Astrocyte of the cerebellum (primary cell): ENCODE data around the gene JMJD1C.
"Not testable (repeated sequence)": the region's sequence is repeated elsewhere in the genome, so short reads cannot be mapped to it uniquely, and the experiment has no call there.

Experiments used
- DNase-seq: peaks from one replicate; pipeline ENCODE4 v3.0.0-alpha.2; 2011; ENCODE audit warnings: low read depth
- H3K4me3 ChIP-seq: 2 replicates; pipeline ENCODE4 v1.5.1; 2011; ENCODE audit warnings: mild to moderate bottlenecking, low read depth, low read length, moderate library complexity
- in situ Hi-C: cut with HindIII; loops from 2 replicates; pipeline ENCODE4 v1.10.0; 2017; ENCODE audit warnings: low sequenced_read_pairs
- TF ChIP-seq, protein P1 (sequence below): IDR thresholded peaks from 2 replicates; pipeline ENCODE4 v1.5.1; 2012; ENCODE audit warnings: low read length, low read depth, moderate library complexity, mild to moderate bottlenecking; ENCODE audit errors: missing control alignments

The JMJD1C gene

DNA sequence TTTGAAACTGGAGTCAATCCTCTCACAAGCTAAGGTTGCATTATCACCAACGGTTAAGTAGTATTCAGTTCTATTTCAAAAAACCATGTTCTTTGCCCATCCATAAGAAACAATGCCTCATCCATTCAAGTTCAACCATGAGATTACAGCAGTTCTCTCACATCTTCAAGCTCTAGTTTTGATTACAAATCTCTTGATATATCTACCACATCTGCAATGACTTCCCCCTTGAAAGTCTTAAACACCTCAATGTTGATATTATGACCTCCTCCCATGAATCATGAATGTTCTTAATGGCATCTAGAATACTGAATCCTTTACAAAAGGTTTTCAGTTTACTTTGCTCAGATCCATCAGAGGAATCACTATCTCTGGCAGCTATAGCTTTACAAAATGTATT lies 81.8 kb downstream of the JMJD1C start:
- no peak overlapping the region for H3K4me3 ChIP-seq
- no peak for DNase-seq
- in situ Hi-C loops, result no loop called here
- TF ChIP-seq, protein P1, sequence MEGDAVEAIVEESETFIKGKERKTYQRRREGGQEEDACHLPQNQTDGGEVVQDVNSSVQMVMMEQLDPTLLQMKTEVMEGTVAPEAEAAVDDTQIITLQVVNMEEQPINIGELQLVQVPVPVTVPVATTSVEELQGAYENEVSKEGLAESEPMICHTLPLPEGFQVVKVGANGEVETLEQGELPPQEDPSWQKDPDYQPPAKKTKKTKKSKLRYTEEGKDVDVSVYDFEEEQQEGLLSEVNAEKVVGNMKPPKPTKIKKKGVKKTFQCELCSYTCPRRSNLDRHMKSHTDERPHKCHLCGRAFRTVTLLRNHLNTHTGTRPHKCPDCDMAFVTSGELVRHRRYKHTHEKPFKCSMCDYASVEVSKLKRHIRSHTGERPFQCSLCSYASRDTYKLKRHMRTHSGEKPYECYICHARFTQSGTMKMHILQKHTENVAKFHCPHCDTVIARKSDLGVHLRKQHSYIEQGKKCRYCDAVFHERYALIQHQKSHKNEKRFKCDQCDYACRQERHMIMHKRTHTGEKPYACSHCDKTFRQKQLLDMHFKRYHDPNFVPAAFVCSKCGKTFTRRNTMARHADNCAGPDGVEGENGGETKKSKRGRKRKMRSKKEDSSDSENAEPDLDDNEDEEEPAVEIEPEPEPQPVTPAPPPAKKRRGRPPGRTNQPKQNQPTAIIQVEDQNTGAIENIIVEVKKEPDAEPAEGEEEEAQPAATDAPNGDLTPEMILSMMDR, result no peak

DNA sequence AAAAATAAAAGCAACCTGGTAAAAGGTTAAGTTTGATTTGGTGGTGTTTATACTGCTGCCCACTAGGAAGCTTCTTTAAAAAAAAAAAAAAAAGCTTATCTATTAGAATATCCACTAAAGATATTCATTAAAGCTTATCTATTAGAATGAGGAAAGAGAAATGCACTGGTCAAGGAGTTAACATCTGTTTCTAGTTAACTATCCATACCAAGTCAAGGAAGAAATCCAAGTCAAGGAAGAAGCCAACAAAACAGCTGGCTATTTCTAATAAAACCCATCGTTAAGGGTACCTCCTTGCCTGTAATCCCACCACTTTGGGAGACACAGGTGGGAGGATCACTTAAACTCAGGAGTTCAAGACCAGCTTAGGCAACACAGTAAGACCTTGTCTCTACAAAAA lies 82.6 kb downstream of the JMJD1C start:
- no peak overlapping the region for H3K4me3 ChIP-seq
- no peak for DNase-seq
- in situ Hi-C loops, result no loop called here
- TF ChIP-seq, protein P1, result no peak

DNA sequence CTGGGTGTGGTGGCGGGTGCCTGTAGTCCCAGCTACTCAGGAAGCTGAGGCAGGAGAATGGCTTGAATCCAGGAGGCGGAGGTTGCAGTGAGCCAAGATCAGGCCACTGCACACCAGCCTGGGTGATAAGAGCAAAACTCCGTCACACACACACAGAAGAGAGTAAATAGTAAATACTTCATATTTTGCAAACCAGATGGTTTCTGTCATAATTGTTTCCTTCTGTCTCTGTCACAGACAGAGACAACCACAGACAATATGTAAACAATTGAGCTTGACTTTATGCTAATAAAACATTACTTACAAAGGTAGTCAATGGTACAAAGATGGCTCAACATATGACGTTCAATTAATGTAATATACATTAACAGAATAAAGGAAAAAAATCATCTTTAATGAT lies 83.7 kb downstream of the JMJD1C start:
- TF ChIP-seq, protein P1, result no peak
- in situ Hi-C loops, result no loop called here
- no peak for DNase-seq
- H3K4me3 ChIP-seq, result no peak overlapping the region

DNA sequence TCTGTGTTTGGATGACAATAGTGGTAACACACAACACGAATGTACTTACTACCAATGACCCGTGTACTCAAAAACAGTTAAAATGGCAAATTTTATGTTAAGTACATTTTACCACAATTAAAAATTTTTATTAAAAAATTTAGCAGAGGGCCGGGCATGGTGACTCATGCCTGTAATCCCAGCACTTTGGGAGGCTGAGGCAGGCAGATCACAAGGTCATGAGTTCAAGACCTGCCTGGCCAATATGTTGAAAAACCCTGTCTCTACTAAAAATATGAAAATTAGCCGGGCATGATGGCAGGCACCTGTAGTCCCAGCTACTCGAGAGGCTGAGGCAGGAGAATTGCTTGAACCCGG lies 88.5 kb downstream of the JMJD1C start:
- in situ Hi-C loops, DNase-seq, H3K4me3 ChIP-seq: not testable (repeated sequence)

DNA sequence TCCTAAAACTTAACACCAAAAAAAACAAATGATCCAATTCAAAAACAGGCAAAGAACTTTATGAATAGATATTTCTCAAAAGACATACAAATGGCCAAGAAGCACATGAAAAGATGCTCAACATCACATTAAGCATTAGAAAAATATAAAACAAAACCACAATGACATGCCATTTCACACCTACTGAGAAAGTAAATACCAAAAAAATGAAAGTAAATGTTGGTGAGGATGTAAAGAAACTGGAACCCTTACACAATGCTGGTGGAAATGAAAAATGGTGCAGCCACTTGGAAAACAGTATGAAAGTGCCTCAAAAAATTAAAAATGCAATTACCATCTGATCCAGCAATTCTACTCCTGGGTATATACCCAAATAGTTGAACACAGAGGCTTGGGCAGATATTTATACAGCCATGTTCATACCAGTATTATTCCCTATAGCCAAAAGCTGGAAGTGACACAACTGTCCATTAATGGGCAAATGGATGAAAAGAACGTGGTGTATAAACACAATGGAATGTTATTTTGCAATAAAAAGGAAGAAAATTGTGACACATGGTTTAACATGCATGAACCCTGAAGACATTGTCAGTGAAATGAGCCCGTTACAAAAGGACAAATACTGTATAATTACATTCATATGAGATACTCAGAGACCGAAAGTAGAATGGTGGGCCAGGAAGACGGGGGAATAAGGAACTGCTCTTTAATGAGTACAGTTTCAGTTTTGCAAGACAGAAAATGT lies 89.0 kb downstream of the JMJD1C start:
- H3K4me3 ChIP-seq, result no peak overlapping the region
- DNase-seq, result no peak
- TF ChIP-seq, protein P1, result no peak
- in situ Hi-C loops, result no loop called here

DNA sequence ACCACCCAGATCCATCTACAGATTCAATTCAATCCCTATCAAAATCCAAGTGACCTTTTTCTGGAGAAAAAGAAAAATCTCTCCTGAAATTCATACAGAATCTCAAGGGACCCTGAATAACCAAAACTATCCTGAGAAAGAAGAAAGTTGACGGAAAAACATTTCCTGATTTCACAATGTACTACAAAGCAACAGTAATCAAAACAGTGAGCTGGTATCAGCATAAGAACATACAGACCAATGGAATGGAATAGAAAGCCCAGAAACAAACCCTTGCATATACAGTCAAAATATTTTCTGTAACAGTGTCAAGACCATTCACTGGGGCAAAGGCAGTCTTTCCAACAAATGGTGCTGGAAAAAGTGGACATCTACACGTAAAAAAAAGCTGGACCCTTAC lies 89.9 kb downstream of the JMJD1C start:
- TF ChIP-seq, protein P1, result no peak
- in situ Hi-C loops, result no loop called here
- H3K4me3 ChIP-seq, result no peak overlapping the region
- no peak for DNase-seq

DNA sequence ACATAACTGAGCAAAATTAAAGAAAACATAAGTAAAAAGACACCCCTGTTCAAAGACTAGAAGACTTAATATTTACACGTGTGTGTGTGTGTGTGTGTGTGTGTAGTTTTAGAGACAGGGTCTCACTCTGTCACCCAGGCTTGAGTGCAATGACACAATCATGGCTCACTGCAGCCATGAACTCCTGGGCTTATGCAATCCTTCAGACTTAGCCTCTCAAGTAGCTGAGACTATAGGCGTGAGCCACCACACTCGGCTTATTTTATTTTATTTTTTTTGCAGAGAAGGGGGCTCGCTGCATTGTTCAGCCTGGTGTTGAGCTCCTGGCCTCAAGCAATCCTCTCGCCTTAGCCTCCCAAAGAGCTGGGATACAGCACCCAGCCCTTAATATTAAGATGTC lies 90.3 kb downstream of the JMJD1C start:
- H3K4me3 ChIP-seq, result no peak overlapping the region

More for the DNA sequence above, 90.3 kb downstream of the JMJD1C start:
- in situ Hi-C loops, result no loop called here
- TF ChIP-seq, protein P1, result no peak
- DNase-seq, result no peak
